SIG-M5 (cell line): ENCODE data around the gene PDPK1.

Source experiments
- DNase-seq: peaks from one replicate; lab custom pipeline; 2025; lab: John Stamatoyannopoulos, UW

PDPK1 gene

GRCh38 chr16:2507052-2507659 lies 30.7 kb upstream of the PDPK1 start:
- no peak for DNase-seq

DNA sequence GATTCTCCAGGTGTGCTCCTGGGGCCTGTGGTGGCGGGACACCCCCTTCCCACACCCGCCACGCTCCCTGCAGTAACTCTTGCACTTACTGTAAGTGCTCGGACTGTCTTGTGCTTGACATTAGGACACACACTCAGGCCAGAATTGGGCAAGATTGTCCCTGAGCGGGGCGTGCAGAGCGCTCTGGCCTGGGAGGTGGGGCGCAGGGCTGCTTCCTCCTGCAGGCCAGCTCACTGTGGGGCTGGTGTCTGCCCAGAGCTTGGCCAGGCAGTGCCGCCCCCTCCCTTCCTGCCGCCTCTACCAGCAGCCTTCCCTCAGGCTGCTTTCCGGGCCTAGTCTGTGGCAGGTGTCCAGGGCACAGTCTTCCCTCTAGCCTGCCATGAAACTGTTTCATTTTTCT lies 30.2 kb upstream of the PDPK1 start:
- DNase-seq, result no peak

- DNase-seq, result no peak
Observed at GRCh38 chr16:2508722-2509400, 29.0 kb upstream of the PDPK1 start.

GRCh38 chr16:2511128-2511800 lies 26.6 kb upstream of the PDPK1 start:
- DNase-seq, result no peak

- DNase-seq, result no peak
Observed at GRCh38 chr16:2511996-2512734, 25.7 kb upstream of the PDPK1 start.

DNA sequence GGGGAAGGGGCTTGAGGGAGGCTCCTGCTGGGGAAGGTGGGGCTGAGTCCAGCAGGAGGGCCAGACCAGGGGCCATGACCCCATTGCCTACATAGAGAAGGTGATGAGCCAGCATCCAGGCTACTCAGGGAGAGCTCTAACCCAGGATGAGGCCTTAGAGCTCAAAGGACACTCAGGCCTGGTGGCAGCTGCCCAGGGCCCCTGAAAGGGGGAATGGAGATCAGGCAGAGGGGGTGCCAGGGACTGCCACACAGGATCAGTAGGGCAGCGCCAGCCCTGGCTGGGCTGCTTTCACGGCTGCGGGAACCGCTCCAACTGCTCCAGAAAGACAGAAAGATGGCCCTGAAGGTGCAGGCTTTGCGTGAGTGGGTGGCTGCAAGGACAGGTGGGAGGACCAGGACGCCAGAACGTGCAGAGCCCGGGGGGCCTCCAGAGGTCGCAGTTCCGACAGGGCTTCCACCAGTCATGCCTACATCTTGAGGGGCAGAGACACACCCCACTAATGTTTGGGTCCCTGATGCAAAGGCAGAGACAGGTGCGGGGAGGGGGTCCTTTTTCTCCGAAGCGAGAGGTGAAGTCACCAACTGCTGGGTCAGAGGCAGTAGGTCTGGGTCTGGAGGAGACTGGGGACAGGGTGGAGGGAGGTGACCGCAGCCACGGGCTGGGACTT lies 25.0 kb upstream of the PDPK1 start:
- DNase-seq, result no peak

DNA sequence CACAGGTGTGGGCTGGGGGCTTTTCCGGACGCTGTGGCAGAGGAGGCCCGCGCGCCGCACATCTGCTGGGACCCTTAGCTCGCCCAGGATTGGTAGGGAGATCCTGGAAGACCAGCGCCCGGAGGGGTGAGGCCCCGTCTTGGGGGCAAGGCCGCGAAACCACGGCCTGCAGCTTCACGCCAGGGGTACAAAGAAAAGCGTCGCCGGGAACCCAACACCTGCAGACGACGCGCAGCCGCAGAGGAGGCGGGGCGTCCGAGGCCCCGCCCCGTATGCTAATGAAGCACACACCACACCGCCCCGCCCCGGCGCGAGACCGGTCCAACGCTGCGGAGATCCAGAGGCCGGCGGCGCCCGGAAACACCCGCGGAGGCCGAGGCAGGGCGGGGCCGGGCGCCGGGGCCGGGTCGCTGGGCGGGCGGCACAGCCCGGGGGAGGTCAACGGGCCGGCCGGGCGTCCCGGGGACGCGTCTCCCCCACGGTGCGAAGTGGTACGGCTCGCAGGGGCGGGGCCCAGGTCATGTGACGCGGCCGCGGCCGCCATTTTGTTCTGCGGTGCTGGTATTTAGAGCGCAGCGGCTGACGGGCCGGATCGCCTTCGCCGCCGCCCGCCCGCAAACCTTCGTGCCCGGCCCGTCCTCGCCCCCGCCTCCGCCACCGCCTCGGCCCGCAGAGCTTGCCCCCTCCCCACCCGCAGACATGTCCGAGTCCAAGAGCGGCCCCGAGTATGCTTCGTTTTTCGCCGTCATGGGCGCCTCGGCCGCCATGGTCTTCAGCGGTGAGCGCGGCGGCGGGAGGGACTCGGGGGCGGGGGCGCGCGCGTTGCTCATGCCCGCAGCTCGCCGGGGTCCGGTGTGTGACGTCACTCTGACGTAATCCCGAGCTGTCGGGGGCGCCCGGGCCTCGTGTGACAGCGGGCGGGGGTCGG lies 24.2 kb upstream of the PDPK1 start, which contains the start of gene ATP6V0C:
ATP6V0C (plus strand) TSS at position 548 of the 928 bp plus-strand sequence; CDS start at position 700, 152 bp downstream.
- no peak for DNase-seq

- no peak for DNase-seq
Observed at GRCh38 chr16:2514333-2515179, 23.3 kb upstream of the PDPK1 start.

DNA sequence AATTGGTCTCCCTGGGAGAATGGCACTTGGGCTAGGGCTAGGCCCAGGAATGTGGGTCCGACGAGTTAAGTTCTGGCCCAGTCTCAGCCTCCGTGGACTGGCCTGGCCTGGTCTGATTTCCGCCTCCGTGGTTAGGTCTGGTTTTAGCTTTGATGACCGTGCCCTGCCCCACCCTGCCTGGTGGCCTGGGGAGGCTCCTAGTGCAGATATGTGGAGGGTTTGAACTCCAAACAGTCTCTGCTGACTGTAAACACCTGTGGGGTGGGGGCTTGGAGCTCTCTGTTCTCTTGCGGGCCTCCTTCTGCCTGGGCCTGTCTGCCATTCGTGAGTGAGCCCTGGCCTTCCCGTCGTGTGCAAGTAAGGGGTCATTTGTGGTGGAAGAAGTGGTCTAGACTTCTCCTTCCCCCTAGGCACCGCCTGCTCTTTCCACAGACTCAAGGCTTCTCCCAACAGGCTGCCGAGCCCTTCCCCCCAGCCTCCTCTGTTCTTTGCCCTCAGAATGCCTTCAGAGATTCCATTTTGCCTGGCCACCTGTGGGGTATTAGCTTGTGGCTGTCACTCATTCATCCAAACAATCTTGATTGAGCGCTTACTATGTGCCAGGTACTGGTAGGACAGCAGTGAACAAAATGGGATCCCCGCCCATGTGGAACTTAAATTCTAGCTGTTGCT lies 22.5 kb upstream of the PDPK1 start:
- DNase-seq, result no peak

- DNase-seq, result peak; percentile 88
Observed at GRCh38 chr16:2516391-2517240, 21.2 kb upstream of the PDPK1 start.

DNA sequence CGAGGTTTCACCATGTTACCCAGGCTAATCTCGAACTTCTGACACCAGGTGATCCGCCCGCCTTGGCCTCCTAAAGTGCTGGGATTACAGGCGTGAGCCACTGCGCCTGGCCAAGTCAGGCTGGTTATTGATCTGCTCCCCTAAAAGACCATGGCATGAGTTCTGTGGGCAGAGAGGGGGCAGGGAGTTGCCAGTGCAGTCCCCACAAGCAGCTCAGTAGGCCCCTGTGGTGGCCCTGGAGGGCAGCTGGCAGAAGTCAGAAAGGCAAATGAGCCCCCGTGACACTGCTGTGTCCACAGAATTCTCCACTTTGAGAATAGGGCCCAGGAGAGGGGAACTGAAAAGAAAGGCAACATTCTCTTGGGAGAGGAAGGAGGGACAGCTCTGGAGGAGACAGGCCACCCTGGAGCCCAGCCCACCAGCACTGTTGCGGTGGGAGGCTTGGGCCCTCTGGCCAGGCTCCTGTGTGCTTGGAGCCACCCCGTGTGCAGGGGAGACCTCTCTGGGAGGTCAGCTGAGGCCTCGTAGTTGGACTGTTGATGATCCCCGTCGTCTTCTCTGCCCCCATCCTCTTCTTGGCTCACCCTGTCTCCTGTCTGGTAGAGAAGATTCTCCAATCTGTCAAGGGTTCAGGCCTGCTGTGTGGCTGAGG lies 19.7 kb upstream of the PDPK1 start:
- DNase-seq, result no peak

DNA sequence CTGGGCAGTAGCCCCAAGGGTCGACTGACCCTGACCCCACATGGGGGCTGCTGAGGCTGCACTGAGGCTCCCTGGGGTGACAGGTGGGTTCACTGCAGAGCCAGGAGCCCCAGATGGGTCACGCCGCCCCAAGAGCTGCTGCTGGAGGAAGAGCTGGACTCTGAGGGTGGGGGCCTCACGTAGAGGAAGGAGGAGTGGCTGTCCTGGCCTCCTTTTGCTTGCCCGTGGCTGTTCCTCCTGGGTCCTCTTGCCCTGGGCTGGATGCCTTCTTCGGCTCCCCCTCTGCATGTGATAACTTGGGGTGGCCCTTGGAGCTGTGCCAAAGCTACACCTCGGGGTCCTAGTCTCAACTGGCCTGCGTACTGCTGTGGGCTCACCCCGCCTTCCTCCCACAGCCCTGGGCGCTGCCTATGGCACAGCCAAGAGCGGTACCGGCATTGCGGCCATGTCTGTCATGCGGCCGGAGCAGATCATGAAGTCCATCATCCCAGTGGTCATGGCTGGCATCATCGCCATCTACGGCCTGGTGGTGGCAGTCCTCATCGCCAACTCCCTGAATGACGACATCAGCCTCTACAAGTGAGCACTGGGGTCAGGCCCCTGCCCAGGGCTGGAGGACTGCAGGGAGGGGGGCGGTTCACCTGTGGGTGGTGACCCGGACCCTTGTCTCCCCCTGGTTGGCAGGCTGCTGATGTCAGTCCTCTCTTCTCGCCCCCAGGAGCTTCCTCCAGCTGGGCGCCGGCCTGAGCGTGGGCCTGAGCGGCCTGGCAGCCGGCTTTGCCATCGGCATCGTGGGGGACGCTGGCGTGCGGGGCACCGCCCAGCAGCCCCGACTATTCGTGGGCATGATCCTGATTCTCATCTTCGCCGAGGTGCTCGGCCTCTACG lies 18.8 kb upstream of the PDPK1 start:
- no peak for DNase-seq

GRCh38 chr16:2519711-2520080 lies 18.1 kb upstream of the PDPK1 start:
- no peak for DNase-seq

DNA sequence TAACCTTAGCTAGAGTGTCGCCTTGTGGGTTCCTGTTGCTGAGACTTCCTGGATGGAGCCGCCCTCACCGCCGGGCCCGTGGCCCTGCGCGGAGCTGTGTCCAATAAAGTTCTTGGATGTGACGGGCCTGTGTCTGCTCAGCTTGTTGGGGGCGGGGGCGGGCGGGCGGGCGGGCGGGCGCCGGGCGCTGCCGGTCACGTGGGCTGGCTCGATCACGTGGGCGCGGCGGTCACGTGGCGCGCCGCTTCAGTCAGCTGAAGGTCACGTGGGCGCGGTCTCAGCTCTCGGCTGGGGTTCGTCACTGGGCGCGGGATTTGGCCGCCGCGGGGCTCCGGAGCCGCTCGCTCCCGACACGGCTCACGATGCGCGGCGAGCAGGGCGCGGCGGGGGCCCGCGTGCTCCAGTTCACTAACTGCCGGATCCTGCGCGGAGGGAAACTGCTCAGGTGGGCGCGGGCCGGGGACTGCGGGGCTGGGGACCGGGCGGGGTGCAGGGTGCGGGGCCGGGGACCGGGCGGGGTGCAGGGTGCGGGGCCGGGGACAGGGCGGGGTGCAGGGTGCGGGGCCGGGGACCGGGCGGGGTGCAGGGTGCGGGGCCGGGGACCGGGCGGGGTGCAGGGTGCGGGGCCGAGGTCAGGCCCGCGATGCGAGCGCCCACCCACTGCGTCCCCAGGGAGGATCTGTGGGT lies 17.6 kb upstream of the PDPK1 start, which contains the start of gene AMDHD2:
AMDHD2 (plus strand) TSS at position 275 of the 687 bp plus-strand sequence; CDS start at position 363, 88 bp downstream.
- peak; percentile 65 for DNase-seq

DNA sequence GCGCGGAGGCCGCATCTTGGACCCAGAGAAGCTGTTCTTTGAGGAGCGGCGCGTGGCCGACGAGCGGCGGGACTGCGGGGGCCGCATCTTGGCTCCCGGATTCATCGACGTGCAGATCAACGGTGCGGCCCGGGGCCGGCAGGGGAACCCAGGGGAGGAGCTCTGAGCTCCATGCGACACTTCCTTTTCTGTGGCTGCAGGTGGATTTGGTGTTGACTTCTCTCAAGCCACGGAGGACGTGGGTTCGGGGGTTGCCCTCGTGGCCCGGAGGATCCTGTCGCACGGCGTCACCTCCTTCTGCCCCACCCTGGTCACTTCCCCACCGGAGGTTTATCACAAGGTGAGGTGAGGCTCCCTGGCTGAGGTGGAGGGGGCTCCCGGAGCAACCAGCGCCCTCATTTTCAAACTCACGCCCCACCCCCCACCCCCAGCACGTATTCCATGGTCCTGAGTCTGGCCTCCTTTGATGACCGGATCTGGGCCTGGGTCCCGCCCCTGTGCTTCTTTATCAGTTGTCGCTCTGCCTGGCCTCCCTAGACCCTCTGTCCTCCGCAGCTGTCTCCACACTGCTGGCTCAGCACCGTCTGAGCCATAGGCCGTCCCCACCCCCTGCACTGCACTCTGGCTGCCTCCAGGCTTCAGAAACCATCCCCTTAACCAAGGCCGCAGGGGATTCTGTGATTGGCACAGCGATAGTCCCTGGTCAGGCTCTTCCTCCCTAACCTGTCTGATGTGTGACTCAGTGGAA lies 16.9 kb upstream of the PDPK1 start:
- no peak for DNase-seq
